GM23338 (cell line): Measurements from ENCODE around the gene HOXC5.

Experiments used
- CREB1 ChIP-seq: fragments of 250-450 bp; sonication (Bioruptor Pico); IDR thresholded peaks from 2 replicates; pipeline ENCODE4 v1.5.0; 2020; ENCODE audit warnings: low read depth, mild to moderate bottlenecking, moderate library complexity
- CTCF ChIP-seq, 2 experiments: fragments of 200-600 bp in 1 of 2; sonication (generic) in 1 of 2; conservative IDR thresholded peaks; 2 replicates each; pipeline versions ENCODE4 v1.5.1 to v1.6.1; 2016 to 2017; ENCODE audit warnings: antibody characterized with exemption in 2 of 2, low read depth in 2 of 2, mild to moderate bottlenecking in 2 of 2, moderate library complexity in 1 of 2
- ETS1 ChIP-seq: IDR thresholded peaks from 2 replicates; pipeline ENCODE4 v1.6.1; 2016; ENCODE audit warnings: antibody characterized with exemption
- EZH2 ChIP-seq: fragments of 200-600 bp; sonication (generic); IDR thresholded peaks from one replicate; pipeline ENCODE4 v1.8.0; 2017; ENCODE audit warnings: antibody characterized with exemption, mild to moderate bottlenecking, low read depth; ENCODE audit not compliant: unreplicated experiment
- EZH2phosphoT487 ChIP-seq: fragments of 200-600 bp; sonication (generic); IDR thresholded peaks from one replicate; pipeline ENCODE4 v1.8.1; 2018; ENCODE audit warnings: antibody characterized with exemption; ENCODE audit not compliant: unreplicated experiment
- JUNB ChIP-seq: IDR thresholded peaks from one replicate; pipeline ENCODE4 v1.6.1; 2016; ENCODE audit warnings: antibody characterized with exemption; ENCODE audit not compliant: unreplicated experiment
- NANOG ChIP-seq: IDR thresholded peaks from 2 replicates; pipeline ENCODE4 v1.6.1; 2016; ENCODE audit warnings: antibody characterized with exemption, borderline replicate concordance
- POLR2AphosphoS5 ChIP-seq: IDR thresholded peaks from 2 replicates; pipeline ENCODE4 v1.6.1; 2016; ENCODE audit warnings: antibody characterized with exemption, low read depth
- REST ChIP-seq: IDR thresholded peaks from one replicate; pipeline ENCODE4 v1.6.1; 2018; ENCODE audit warnings: antibody characterized with exemption; ENCODE audit not compliant: unreplicated experiment
- STAT1 ChIP-seq: IDR thresholded peaks from one replicate; pipeline ENCODE4 v1.6.1; 2016; ENCODE audit warnings: antibody characterized with exemption; ENCODE audit not compliant: unreplicated experiment
- ZNF114 ChIP-seq: fragments of 250-450 bp; sonication (Bioruptor Pico); IDR thresholded peaks from 2 replicates; pipeline ENCODE4 v1.5.0; 2020; ENCODE audit warnings: mild to moderate bottlenecking, moderate library complexity
- ZNF331 ChIP-seq: fragments of 250-450 bp; sonication (Bioruptor Pico); IDR thresholded peaks from 2 replicates; pipeline ENCODE4 v1.5.0; 2020; ENCODE audit warnings: low read depth, mild to moderate bottlenecking, moderate library complexity
- ZNF462 ChIP-seq: fragments of 250-450 bp; sonication (Bioruptor Pico); IDR thresholded peaks from 2 replicates; pipeline ENCODE4 v1.5.0; 2020; ENCODE audit warnings: mild to moderate bottlenecking, moderate library complexity

- TF ChIP-seq CTCF (conservative IDR thresholded peaks at IDR 0.05; ENCODE audit: low read depth in 2 of 2): no peak
- TF ChIP-seq ZNF331 (CRISPR knock-in tag): no peak
- TF ChIP-seq JUNB: no peak
- no peak for TF ChIP-seq POLR2AphosphoS5
- TF ChIP-seq EZH2: no peak
- no peak for TF ChIP-seq EZH2phosphoT487
- no peak for TF ChIP-seq REST
- TF ChIP-seq ETS1: no peak
- TF ChIP-seq CREB1 (CRISPR knock-in tag): no peak
- no peak for TF ChIP-seq ZNF462 (CRISPR knock-in tag)
- TF ChIP-seq NANOG: no peak
- no peak for TF ChIP-seq STAT1
- TF ChIP-seq ZNF114 (CRISPR knock-in tag): no peak
These were observed 33.6 kb downstream of the HOXC5 start for GRCh38 chr12:54066408-54066807.
